HG03064 (cell line): ENCODE results near the gene ATPAF2.
A peak's percentile ranks its signal among the peaks of the same experiment; 100 is the strongest.

Experiments
- ATAC-seq: cut with Tn5 transposase; IDR thresholded peaks from one replicate; pipeline ENCODE4 v1.9.1; 2021; ENCODE audit warnings: low read depth; ENCODE audit not compliant: unreplicated experiment

ATPAF2 gene

DNA sequence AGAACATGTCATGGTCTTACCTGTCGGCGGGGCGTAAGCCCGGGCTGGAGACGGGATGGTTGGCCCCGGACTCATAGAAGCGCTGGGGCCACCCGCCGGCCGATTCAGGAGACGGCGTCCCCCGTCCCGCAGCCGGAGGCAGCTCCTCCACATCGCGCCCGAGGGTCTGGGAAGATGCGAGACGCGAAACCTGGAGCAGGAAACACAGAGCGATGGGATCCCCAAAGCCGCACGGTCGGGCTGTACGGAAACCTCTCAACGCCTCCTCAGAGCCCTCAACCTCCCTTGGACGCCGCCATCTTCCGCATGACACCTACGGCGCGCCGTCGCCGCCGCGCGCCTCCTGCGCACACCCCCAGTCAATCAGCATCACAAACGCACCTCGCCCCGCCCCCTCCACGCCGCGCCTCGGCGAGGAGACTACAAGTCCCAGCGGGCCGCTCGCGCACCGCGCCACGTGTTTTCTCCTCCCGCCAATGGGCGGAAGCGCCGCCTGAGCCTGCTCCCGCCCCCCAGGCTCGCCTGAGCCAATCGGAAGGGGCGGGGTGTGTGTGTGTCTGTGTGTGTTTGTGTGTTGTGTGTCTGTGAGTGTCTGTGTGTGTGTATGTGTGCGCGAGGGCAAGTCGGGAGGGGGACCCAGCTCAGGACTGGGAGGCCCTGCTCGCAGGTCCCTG is at the start of gene ATPAF2, which contains the start of gene GID4:
Gene ATPAF2 (minus strand): TSS at position 308 of the 674 bp plus-strand sequence. CDS start 155 bp downstream, at position 153.
Gene GID4 (plus strand): TSS at position 548 of the 674 bp plus-strand sequence. CDS start 57 bp downstream, at position 605.
- peak; percentile 78 for ATAC-seq

- ATAC-seq, result peak; percentile 91
Measured at GRCh38 chr17:18087610-18088491, 48.9 kb upstream of the ATPAF2 start, which contains the start of gene DRG2. Gene DRG2, plus strand, starts transcription at chr17:18087948. Its CDS starts 76 bp downstream, at chr17:18088024.

DNA sequence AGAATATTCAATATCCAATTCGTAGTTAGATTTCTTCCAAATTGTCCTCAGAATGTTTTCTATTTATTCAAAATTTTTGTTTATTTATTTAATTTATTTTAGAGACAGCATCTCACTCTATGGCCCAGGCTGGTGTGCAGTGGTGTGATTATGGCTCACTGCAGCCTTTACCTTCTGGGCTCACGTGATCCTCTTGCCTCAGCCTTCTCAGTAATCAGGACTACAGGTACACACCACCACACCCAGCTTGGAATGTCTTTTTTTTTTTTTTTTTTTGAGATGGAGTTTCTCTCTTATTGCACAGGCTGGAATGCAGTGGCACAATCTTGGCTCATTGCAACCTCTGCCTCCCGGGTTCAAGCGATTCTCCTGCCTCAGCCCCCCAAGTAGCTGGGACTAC is 45.3 kb upstream of the ATPAF2 start:
- no peak for ATAC-seq

GRCh38 chr17:18079543-18079942 is 40.6 kb upstream of the ATPAF2 start:
- ATAC-seq, result no peak

DNA sequence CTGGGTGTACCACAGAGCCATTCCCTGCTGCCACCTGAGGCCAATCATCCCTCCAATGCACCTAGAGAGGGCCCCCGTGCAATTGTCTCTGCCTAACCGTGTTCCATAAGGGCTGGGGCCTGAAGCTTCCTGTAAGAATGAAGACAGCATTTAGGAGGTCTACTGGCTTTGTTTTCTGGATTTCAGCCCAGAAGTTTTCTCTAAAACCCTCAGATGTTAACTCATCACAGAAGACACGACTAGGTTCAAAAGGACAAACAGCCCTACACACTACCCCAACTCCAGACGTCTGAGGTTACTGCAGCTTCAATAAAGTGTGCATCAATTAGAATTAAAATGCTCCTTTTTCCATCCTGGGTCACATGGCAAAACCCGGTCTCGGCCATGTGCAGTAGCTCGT is 38.0 kb upstream of the ATPAF2 start:
- ATAC-seq, result no peak

- no peak for ATAC-seq
Measured at GRCh38 chr17:18074566-18075272, 35.8 kb upstream of the ATPAF2 start.

DNA sequence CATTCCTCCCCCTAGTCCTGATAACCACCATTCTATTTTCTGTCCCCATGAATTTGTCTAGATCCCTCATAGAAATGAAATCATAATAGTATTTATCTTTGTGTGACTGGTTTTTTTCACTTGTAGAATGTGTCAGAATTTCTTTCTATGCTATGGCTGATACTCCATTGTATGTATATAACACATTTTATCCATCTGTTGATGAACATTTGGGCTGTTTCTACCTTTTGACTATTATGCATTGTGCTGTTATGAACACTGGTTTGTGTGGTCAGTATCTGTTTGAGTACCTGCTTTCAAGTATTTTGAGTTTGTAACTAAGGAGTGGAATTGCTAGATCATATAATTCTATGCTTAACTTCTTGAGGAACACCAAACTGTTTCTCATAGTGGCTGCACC is 32.8 kb upstream of the ATPAF2 start:
- ATAC-seq, result no peak

DNA sequence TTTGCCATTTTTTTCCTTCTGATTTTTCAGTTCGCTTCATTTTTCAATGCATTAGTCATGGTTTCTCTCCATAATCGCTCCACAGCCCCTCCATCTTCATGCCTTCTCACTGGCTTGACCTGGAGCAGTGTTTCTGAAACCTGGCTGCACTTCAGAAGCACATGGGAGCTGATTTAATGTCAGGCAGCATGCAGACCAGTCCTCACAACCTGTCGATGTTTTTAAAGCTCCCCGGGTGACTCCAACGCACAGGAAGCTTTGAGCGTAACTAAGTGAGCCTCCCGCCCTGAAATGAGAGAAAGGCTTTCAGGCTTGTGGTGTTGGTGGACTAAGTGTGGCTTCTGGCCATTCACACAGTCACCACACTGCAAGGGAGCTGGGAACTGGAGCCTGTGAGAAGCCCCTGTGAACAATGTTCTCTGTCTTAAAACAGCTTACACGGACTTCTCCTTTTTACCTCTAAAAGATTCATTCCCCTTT is 31.9 kb upstream of the ATPAF2 start:
- ATAC-seq, result no peak

DNA sequence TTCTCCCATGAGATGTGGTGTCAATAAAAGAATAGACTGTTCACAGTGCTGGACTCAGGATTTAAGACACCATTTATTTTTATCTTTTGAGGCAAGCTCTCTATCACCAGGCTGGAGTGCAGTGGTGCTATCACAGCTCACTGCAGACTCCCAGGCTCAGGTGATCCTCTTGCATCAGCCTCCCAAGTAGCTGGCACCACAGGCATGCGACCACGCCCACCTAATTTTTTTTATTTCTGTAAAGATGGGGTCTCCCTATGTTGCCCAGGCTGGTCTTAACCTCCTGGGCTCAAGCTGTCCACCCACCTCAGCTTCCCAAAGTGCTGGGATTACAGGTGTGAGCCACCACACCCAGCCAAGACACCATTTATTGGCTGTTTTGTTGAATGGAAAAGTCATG is 30.1 kb upstream of the ATPAF2 start:
- no peak for ATAC-seq

DNA sequence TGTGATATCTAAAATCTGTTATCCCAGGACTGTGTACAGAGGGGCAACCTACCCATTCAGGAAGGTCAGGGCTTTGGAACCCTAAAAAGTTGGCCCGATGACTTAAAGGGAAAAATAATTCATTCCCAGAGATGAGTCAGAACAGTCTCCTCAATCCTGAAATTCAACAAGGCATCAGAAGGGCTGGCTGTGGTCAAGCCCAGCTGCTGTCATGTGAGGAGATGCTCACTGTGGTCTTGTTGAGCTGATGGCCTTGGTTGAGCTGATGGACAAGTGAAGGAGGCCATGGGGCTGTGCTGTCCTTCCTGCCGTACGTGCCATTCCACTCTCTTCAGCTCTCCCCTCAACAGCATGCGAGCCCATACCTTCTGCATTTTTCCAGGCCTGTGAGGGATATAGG is 27.9 kb upstream of the ATPAF2 start:
- no peak for ATAC-seq

DNA sequence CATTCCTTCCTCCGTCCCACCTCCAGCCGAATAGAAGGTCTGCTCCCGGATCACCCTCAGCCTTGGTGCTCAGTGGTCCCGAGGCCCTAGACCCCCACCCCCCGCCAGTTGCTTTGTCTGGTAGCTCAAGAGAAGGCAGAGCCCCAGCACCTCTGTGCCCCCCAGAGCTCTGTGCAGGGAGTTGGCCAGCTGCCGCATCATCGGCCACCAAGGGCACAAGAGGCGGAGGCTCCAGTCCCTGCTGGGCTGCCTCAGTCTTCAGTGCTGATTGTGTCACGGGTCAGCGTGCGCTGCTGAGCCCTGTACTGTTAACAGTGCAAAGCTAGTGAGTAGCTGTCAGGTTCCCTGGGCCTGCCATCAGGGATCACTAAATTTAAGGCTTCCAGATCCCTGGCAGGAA is 26.6 kb upstream of the ATPAF2 start:
- ATAC-seq, result no peak

DNA sequence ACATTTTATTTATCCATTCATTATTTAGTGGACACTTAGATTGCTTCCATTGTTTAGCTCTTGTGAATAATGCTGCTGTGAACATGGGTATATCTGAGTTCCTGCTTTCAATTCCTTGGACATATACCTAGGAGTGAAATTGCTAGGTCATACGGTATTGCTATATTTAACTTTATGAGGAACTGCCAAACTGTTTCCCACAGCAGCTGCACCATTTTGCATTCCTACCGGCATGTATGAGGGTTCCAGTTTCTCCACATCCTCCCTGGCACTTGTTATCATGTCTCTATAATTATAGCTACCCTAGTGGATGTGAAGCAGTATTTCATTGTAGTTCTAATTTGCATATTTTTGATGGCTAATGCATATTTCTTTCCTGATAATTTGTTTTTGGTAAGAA is 25.1 kb upstream of the ATPAF2 start:
- ATAC-seq, result no peak

GRCh38 chr17:18059283-18059682 is 20.3 kb upstream of the ATPAF2 start:
- ATAC-seq, result no peak

DNA sequence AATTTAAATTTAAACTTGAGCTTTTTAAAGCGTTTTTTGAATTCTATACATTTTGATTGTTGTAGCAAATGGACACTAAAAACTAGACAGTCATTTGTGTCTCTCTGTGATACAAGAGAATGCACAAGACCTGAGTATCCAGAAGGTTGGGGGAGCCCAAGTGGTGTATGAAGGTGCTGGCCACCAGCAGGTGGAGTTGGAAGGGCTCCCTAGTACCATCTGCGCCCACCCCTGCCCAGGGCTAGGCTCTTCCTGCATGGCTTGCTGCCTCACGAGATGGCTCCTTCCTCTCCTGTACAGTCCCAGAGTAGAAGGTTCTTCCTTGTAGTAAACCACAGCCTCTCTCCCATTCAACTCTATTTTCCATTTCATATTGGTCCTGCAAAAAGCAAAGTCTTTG is 17.2 kb upstream of the ATPAF2 start:
- no peak for ATAC-seq

DNA sequence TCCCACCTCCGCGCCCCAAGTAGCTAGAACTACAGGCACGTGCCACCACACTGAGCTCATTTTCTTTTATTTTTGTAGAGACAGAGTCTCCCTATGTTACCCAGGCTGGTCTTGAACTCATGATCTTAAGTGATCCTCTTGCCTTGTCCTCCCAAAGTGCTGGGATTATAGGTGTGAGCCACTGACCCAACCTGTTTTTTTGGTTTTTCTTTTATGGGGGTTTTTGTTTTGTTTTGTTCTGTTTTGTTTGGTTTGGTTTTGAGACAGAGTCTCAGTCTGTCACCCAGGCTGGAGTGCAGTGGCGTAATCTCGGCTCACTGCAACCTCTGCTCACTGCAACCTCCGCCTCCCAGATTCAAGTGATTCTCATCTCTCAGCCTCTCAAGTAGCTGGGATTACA is 16.6 kb upstream of the ATPAF2 start:
- no peak for ATAC-seq

DNA sequence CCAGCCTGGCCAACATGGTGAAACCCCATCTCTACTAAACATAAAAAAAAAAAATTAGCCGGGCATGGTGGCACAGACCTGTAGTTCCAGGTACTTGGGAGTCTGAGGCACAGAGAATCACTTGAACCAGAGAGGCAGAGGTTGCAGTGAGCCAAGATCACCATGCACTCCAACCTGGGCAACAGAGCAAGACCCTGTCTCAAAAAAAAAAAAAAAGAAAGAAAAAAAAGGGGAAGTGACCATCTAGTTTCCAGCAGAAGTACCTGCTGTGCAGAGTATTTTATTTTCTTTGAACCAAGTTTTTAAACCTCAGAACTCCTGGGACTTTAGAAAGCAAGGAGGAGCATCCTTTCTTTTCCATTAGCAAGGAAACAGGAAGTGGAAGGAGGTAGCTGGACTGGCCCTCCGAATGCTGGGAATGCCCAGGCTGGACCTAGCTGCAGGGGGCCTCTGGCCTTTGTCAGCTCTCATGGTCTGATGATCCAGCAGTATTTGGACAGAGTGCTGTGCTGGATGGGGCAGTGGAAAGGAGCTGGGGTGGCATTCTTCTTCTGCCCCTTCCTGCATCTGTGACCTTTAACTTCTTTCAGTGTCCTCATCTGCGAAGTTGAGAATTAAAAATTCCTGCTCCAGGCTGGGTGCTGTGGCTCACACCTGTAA is 6.9 kb upstream of the ATPAF2 start:
- no peak for ATAC-seq

- no peak for ATAC-seq
Measured at GRCh38 chr17:18044609-18045008, 5.6 kb upstream of the ATPAF2 start.

DNA sequence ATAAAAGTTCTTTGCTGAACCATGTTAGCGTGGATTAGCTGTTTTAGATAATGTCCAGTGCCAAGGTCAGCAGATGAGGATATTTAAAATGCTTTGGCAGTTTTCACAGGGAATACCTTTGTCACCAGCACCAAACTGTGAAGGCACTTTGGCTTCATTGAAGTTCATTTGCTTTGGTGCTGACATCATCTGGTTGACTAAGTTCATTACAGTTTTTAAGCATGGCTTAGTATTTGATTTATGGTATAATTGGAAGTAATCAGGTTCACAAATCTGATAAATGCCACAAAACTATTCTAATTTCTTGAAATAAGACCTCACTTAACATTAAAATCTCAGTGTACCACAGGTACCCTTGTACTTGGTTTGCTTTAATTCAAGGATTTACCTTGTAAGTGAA is 4.5 kb upstream of the ATPAF2 start:
- no peak for ATAC-seq

GRCh38 chr17:18042983-18043382 is 4.0 kb upstream of the ATPAF2 start:
- no peak for ATAC-seq

GRCh38 chr17:18041776-18042175 is 2.8 kb upstream of the ATPAF2 start:
- ATAC-seq, result no peak
